Measurements from ENCODE around the gene AP3D1.
"Not testable (repeated sequence)": the region's sequence is repeated elsewhere in the genome, so short reads cannot be mapped to it uniquely, and the experiment has no call there.

AP3D1 gene

GRCh38 chr19:2129892-2130770 is 21.2 kb downstream of the AP3D1 start:
- Histone ChIP-seq H3K4me2 (ENCODE audit: low read length) (no peak overlapping the region), H2AFZ (ENCODE audit: low read depth, low read length) (no peak overlapping the region), H3K79me2 (ENCODE audit: low read length) (peaks cover 36% of the 10 kb centered on the region), H3K27ac (ENCODE audit: low read length) (no peak overlapping the region), H3K9ac (ENCODE audit: low read length) (no peak overlapping the region), H3K27me3 (ENCODE audit: low read depth, low read length) (no peaks in the 10 kb centered on the region), H3K4me1 (ENCODE audit: low read length) (no peaks in the 10 kb centered on the region), H3K36me3 (replicated peaks; ENCODE audit: low read depth, low read length) (peaks cover 44% of the 10 kb centered on the region), H3K4me3 (ENCODE audit: low read length) (no peak overlapping the region), H3K9me3 (ENCODE audit: insufficient read depth, low read length) (no peaks in the 10 kb centered on the region), H4K20me1 (ENCODE audit: insufficient read depth, low read length) (peaks cover 23% of the 10 kb centered on the region)
- TF ChIP-seq EZH2phosphoT487 (IDR thresholded peaks at IDR 0.05; ENCODE audit: low read depth) (no peak), CTCF (IDR thresholded peaks at IDR 0.05; ENCODE audit: low read depth, low read length) (no peak)

GRCh38 chr19:2129486-2129885 is 21.9 kb downstream of the AP3D1 start:
- Histone ChIP-seq H3K4me1 (ENCODE audit: low read length) (no peaks in the 10 kb centered on the region), H4K20me1 (ENCODE audit: insufficient read depth, low read length) (peaks cover 23% of the 10 kb centered on the region), H3K9ac (ENCODE audit: low read length) (no peak overlapping the region), H3K4me2 (ENCODE audit: low read length) (no peak overlapping the region), H3K36me3 (replicated peaks; ENCODE audit: low read depth, low read length) (peaks cover 44% of the 10 kb centered on the region), H2AFZ (ENCODE audit: low read depth, low read length) (no peak overlapping the region), H3K27ac (ENCODE audit: low read length) (no peak overlapping the region), H3K27me3 (ENCODE audit: low read depth, low read length) (no peaks in the 10 kb centered on the region), H3K9me3 (ENCODE audit: insufficient read depth, low read length) (no peaks in the 10 kb centered on the region), H3K79me2 (ENCODE audit: low read length) (peaks cover 36% of the 10 kb centered on the region), H3K4me3 (ENCODE audit: low read length) (no peak overlapping the region)
- no peak for TF ChIP-seq EZH2phosphoT487 (IDR thresholded peaks at IDR 0.05; ENCODE audit: low read depth)
- no peak for TF ChIP-seq CTCF (IDR thresholded peaks at IDR 0.05; ENCODE audit: low read depth, low read length)

GRCh38 chr19:2129022-2129421 is 22.3 kb downstream of the AP3D1 start:
- Histone ChIP-seq H3K9me3 (ENCODE audit: insufficient read depth, low read length) (no peaks in the 10 kb centered on the region), H3K27me3 (ENCODE audit: low read depth, low read length) (no peaks in the 10 kb centered on the region), H2AFZ (ENCODE audit: low read depth, low read length) (no peak overlapping the region), H3K9ac (ENCODE audit: low read length) (no peak overlapping the region), H3K36me3 (replicated peaks; ENCODE audit: low read depth, low read length) (peaks cover 48% of the 10 kb centered on the region), H3K4me3 (ENCODE audit: low read length) (no peak overlapping the region), H3K4me1 (ENCODE audit: low read length) (no peaks in the 10 kb centered on the region), H4K20me1 (ENCODE audit: insufficient read depth, low read length) (peaks cover 28% of the 10 kb centered on the region), H3K4me2 (ENCODE audit: low read length) (no peak overlapping the region), H3K79me2 (ENCODE audit: low read length) (peaks cover 36% of the 10 kb centered on the region), H3K27ac (ENCODE audit: low read length) (no peak overlapping the region)
- no peak for TF ChIP-seq EZH2phosphoT487 (IDR thresholded peaks at IDR 0.05; ENCODE audit: low read depth)
- no peak for TF ChIP-seq CTCF (IDR thresholded peaks at IDR 0.05; ENCODE audit: low read depth, low read length)

- not testable (repeated sequence) for H2AFZ ChIP-seq (ENCODE audit: low read depth, low read length); H3K4me1 ChIP-seq (ENCODE audit: low read length); H3K9me3 ChIP-seq (ENCODE audit: insufficient read depth, low read length); H3K4me3 ChIP-seq (ENCODE audit: low read length); H3K9ac ChIP-seq (ENCODE audit: low read length); H3K27me3 ChIP-seq (ENCODE audit: low read depth, low read length); H3K4me2 ChIP-seq (ENCODE audit: low read length); H3K27ac ChIP-seq (ENCODE audit: low read length)
- Histone ChIP-seq H4K20me1 (ENCODE audit: insufficient read depth, low read length) (peaks cover 36% of the 10 kb centered on the region), H3K79me2 (ENCODE audit: low read length) (peaks cover 35% of the 10 kb centered on the region), H3K36me3 (replicated peaks; ENCODE audit: low read depth, low read length) (peaks cover 56% of the 10 kb centered on the region)
These were observed 23.1 kb downstream of the AP3D1 start for GRCh38 chr19:2128252-2128651.

All from OCI-LY3 (cell line).